AG04450 (cell line): ENCODE data around the gene GIPC2. TPM values are rescaled to one million over a fixed set of nuclear protein-coding genes. Genes with fewer than 3 reads are reported as not detected.

Source experiments
- CTCF ChIA-PET: fragments of 300-600, 350-600 bp; formaldehyde crosslinking; extraction: SDS; loops from one replicate; lab custom pipeline; 2022; ENCODE audit warnings: antibody characterized with exemption, inconsistent platforms; lab: Charles Lee
- POLR2A ChIA-PET: fragments of 350-600 bp; formaldehyde crosslinking; extraction: SDS; loops from one replicate; lab custom pipeline; 2021; ENCODE audit warnings: antibody characterized with exemption, inconsistent platforms; lab: Yijun Ruan, JAX
- DNase-seq: peaks from one replicate; pipeline ENCODE4 v3.0.0-alpha.2; 2011; ENCODE audit warnings: low read depth, low spot score
- H3K27ac ChIP-seq: one replicate; pipeline ENCODE4 v1.5.1; 2012; ENCODE audit warnings: low read depth, low read length, control low read depth
- H3K27me3 ChIP-seq: one replicate; pipeline ENCODE4 v1.6.0; 2012; ENCODE audit warnings: low read length; ENCODE audit not compliant: control insufficient read depth, insufficient read depth
- H3K4me3 ChIP-seq: 2 replicates; pipeline ENCODE4 v1.5.1; 2011; ENCODE audit warnings: mild to moderate bottlenecking, low read depth, low read length, control low read depth
- H3K9me3 ChIP-seq: 2 replicates; pipeline ENCODE4 v1.5.1; 2012; ENCODE audit warnings: low read length; ENCODE audit not compliant: control insufficient read depth, insufficient read depth
- polyA plus RNA-seq: library from polyadenylated mRNA; depleted of rRNA; stranded (reverse); fragments of >200 nt; gene quantifications from 2 replicates; pipeline ENCODE4 v1.2.3, GENCODE V29; 2011
- TF ChIP-seq, protein P1 (sequence below): IDR thresholded peaks from 2 replicates; pipeline ENCODE4 v1.5.1; 2011; ENCODE audit warnings: low read depth, low read length, control low read depth, inconsistent platforms

The GIPC2 gene
- polyA plus RNA-seq, 1 experiment: 0.09 TPM

DNA sequence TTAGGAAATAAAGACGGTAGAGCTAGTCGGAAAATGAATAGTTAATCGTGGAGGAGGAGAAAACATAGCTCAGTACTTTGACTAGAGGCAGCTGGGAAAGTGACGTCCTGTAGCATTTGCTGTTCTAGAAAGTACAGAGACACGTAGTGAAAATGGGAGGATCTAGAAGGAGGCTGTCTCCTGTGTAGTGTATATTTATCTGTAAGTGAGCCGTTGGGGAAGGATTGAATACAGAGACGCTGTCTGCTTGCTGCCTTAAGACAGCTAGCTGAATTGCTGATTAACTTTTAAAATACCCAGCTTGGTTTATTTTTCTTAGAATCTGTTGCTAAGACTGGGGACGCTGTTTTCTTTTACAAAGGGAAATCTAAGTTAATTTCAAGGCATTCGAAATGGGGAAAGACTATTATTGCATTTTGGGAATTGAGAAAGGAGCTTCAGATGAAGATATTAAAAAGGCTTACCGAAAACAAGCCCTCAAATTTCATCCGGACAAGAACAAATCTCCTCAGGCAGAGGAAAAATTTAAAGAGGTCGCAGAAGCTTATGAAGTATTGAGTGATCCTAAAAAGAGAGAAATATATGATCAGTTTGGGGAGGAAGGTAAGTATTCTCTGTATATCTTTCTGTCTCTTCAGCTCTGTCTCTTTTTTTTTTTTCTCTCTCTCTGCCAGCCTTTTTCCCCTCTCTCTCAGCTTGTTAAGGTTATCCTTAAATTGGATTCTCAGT is 40.9 kb upstream of the GIPC2 start, which contains the start of gene DNAJB4:
Gene DNAJB4, plus strand, starts transcription at position 221 of the 729 bp plus-strand sequence. Its CDS starts 172 bp downstream, at position 393.
- H3K9me3 ChIP-seq: no peaks in the 10 kb centered on the region
- peak within 1 kb of the TSS; percentile 53 for H3K27ac ChIP-seq
- H3K27me3 ChIP-seq: no peaks in the 10 kb centered on the region
- H3K4me3 ChIP-seq: peak within 1 kb of the TSS; percentile 74
- ChIA-PET POLR2A (interaction anchor here (0.6 to 4.6 kb wide), 18 partner anchors 10 to 322 kb away, joined by 3 to 105 read pairs (median 4); partner anchors contain the start of genes FUBP1 and NEXN), CTCF (interaction anchor here (0.8 to 3.6 kb wide), 6 partner anchors 24 to 109 kb away, joined by 3 to 40 read pairs (median 4); partner anchors contain the start of gene FUBP1)
- peak; percentile 96 for DNase-seq
- TF ChIP-seq, protein P1, sequence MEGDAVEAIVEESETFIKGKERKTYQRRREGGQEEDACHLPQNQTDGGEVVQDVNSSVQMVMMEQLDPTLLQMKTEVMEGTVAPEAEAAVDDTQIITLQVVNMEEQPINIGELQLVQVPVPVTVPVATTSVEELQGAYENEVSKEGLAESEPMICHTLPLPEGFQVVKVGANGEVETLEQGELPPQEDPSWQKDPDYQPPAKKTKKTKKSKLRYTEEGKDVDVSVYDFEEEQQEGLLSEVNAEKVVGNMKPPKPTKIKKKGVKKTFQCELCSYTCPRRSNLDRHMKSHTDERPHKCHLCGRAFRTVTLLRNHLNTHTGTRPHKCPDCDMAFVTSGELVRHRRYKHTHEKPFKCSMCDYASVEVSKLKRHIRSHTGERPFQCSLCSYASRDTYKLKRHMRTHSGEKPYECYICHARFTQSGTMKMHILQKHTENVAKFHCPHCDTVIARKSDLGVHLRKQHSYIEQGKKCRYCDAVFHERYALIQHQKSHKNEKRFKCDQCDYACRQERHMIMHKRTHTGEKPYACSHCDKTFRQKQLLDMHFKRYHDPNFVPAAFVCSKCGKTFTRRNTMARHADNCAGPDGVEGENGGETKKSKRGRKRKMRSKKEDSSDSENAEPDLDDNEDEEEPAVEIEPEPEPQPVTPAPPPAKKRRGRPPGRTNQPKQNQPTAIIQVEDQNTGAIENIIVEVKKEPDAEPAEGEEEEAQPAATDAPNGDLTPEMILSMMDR: no peak

DNA sequence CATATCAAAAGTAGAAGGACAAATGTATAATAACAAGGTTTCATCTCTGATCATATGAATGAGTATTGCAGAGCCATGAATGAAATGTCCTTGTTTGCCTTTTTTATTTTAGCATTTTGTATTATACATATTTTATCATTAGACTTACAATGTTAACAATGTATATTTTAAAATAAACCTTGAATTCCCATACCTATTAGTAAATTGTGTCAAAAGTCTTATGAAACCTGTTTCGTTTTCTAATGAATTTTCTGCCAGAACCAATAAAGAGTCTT is 40.4 kb upstream of the GIPC2 start:
- no peak for DNase-seq
- no peaks in the 10 kb centered on the region for H3K27me3 ChIP-seq
- TF ChIP-seq, protein P1: no peak
- no peak overlapping the region for H3K27ac ChIP-seq
- H3K9me3 ChIP-seq: no peaks in the 10 kb centered on the region
- ChIA-PET POLR2A (interaction anchor here (1.0 to 4.6 kb wide), 11 partner anchors 26 to 322 kb away, joined by 3 to 105 read pairs (median 5); partner anchors contain the start of genes FUBP1 and NEXN), CTCF (interaction anchor here (0.6 to 3.6 kb wide), 5 partner anchors 10 to 108 kb away, joined by 3 to 40 read pairs (median 3); partner anchors contain the start of gene FUBP1)
- H3K4me3 ChIP-seq: peak overlapping the region; percentile 74

DNA sequence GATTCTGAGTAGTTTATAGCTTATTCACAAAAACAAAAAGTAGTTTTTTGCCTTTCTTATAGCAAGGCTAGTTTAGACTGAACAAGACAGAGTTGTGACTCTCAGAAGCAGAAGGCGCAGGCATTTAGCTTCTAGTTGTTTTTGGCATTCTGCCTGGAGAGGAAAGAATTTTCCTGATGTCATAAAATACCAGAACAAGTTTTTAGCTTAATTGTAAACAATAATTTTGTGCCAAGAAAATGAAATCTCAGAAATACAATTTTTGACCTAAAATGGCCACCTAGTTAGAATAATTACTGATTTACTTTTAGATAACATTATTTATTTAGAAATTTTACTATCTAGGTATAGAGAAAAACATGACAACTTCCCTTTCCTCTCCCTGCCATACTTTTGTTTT is 40.0 kb upstream of the GIPC2 start:
- TF ChIP-seq, protein P1: no peak
- H3K4me3 ChIP-seq: peak overlapping the region; percentile 74
- peak; percentile 87 for DNase-seq
- no peak overlapping the region for H3K27ac ChIP-seq
- CTCF ChIA-PET: interaction anchor here (0.6 to 3.6 kb wide), 6 partner anchors 11 to 108 kb away, joined by 3 to 40 read pairs (median 3); partner anchors contain the start of gene FUBP1
- H3K9me3 ChIP-seq: no peaks in the 10 kb centered on the region
- no peaks in the 10 kb centered on the region for H3K27me3 ChIP-seq
- POLR2A ChIA-PET: interaction anchor here (1.9 to 4.6 kb wide), 5 partner anchors 26 to 323 kb away, joined by 6 to 105 read pairs (median 15); partner anchors contain the start of gene FUBP1

DNA sequence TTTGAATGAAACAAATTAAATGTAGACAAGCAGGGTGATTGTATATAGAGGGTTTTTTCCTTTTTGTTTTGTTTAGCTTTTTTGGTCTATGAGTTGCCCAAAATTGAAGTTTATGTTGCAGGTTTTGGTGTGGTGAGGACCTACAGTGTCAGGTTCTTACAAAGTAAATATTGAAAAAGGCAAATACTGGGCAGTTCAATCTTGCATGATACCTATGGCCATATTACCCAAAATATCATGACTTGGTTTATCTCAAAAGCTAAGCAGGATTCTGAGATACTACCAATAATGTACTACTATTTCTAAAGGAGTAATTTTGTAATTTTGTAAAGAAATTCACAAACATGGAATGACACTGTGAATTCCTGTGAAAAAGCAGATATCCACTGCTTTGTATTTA is 39.2 kb upstream of the GIPC2 start:
- H3K4me3 ChIP-seq: peak overlapping the region; percentile 74
- no peak overlapping the region for H3K27ac ChIP-seq
- H3K27me3 ChIP-seq: no peaks in the 10 kb centered on the region
- DNase-seq: no peak
- ChIA-PET CTCF (interaction anchor here (0.6 to 3.6 kb wide), 3 partner anchors 26 to 107 kb away, joined by 3 to 40 read pairs (median 5); no protein-coding TSS in a partner anchor), POLR2A (interaction anchor here (3.2 to 4.6 kb wide), 2 partner anchors 27 to 96 kb away, joined by 21 to 105 read pairs; partner anchors contain the start of gene FUBP1)
- no peaks in the 10 kb centered on the region for H3K9me3 ChIP-seq
- TF ChIP-seq, protein P1: no peak
